HG03066 (cell line): ENCODE results near the gene FBRSL1.

ENCODE experiments used
- ATAC-seq: cut with Tn5 transposase; IDR thresholded peaks from one replicate; pipeline ENCODE4 v1.9.1; 2021; ENCODE audit warnings: low read depth; ENCODE audit not compliant: unreplicated experiment

FBRSL1 gene

DNA sequence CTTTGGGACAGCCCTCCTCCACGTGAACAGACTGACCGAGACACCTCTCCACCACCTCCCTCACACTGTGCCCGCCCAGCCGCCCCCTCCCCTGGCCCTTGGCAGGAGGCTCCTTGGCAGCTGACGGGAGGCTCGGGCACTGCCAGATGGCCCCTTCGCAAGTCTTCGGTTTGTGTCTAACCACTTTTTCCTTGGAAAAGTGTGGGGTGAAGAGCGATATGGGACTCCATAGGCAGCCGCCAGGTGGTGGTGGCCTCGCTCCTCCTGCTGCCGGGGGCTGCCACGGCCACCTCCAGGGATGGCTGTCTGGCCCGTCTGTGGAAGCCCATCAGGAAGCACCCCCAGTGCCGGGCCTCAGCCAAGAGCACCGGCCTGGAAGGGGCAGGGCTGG is 61.7 kb downstream of the FBRSL1 start:
- no peak for ATAC-seq

DNA sequence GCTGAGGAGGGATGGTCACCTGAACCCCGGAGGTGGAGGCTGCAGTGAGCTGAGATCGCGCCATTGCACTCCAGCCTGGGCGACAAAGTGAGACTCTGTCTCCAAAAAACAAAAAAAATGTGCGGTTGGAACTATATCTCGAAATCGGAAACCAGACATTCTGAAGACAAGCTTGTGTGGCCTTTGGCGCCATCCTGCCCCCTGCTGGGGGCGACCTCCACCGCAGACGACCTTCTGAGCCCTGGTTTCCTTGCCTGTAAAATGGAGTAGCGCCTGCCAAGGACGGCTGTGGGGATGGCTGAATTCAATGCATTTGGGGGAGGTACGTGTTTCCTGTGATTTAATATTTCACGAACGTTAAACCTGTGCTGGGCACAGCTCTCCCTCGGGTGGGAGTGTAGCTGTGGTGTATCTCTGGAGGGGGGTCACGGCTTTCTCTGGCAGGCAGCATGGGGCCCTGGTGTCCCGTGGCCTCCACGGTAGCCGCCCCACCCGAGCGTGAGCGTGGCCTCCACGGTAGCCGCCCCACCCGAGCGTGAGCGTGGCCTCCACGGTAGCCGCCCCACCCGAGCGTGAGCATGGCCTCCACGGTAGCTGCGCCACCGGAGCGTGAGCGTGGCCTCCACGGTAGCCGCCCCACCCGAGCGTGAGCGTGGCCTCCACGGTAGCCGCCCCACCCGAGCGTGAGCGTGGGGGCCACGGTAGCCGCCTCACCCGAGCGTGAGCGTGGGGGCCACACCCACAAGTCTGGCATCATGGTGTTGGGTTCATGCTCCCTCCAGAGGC is 65.1 kb downstream of the FBRSL1 start:
- ATAC-seq: no peak

DNA sequence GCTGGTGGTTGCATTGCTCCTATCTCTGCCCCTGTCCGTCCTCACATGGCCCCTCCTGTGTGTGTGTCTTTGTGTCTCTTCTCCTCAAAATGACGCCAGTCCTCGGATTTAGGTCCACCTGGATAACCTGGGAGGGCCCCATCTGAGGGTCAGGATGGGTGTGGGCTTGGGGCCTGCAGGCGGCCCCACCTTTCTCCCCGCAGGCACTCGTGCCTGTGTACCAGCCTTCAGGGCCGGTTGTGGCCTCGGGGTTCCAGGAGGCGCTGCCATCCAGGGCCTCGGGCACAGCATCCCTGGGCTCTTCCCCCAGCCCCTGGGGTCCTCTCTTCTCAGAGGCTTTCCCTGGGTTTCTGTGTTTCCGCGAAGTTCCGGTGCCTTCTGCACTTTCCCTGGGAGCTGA is 65.7 kb downstream of the FBRSL1 start:
- ATAC-seq: no peak

DNA sequence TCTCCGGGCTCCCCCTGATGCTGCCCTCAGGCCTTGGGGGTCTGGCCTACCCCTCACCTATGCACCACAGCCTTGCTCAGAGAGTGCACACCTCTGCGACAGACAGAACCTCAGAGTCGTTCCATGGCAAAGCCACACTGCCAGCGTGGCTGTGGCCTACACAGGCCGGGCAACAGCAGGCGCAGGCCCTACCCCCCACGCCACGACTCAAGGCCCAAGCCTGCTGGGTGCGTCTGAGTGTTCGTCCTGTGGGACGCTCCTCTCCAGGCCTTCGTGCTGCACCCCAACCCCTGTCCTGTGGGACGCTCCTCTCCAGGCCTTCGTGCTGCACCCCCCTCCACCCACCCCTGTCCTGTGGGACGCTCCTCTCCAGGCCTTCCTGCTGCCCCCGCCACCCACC is 66.3 kb downstream of the FBRSL1 start:
- no peak for ATAC-seq

DNA sequence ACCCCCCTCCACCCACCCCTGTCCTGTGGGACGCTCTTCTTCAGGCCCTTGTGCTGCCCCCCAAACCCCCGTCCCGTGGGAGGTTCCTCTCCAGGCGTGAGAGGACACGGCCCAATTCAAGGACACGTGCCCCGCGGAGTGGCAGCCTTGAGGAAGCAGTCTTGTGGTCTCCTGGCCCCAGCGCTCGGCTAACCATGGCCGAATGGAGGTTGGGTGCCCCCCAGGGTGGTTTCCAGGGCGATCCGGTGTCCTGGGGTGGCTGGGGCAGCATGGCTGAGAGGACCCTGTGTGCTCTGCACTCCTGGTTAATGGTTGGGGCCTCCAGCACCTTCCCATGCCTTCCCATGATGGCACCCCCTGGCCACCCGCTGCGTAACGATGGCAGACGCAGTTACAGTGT is 66.8 kb downstream of the FBRSL1 start:
- no peak for ATAC-seq

DNA sequence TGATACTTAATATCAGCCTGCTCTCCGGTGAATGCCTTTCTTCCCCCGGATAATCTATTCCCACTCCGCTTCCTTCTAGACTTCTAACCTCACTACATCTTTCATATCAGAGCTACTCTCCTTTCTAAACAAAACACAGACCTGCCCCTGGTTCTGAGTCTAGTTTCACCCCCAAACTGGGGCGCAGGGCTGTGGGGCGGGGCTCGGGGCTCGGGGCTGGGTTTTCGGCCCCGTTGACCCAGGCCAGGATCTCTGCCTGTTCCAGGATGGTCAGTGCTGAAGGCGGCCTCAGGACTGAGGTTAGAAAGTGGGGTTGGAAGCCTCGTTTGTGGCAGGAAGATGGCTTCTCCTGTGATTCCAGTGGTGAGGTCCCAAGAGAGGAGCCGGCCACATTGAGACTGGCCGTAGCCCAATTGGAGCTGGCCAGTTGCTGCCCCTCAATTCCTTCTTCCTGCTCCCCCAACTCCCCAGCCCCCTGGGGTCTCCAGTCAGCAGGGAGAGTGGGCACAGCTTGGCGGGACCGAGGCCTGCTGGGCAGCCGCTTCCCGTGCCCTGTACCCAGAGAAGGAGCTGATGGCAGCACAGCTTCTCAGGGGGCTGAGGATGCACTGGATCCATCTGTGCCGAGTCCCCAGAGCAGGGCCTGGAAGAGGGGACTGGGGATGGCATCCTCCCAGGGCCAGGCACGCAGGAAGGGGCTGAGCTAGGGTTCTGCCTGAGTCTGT is 67.5 kb downstream of the FBRSL1 start:
- ATAC-seq: no peak

DNA sequence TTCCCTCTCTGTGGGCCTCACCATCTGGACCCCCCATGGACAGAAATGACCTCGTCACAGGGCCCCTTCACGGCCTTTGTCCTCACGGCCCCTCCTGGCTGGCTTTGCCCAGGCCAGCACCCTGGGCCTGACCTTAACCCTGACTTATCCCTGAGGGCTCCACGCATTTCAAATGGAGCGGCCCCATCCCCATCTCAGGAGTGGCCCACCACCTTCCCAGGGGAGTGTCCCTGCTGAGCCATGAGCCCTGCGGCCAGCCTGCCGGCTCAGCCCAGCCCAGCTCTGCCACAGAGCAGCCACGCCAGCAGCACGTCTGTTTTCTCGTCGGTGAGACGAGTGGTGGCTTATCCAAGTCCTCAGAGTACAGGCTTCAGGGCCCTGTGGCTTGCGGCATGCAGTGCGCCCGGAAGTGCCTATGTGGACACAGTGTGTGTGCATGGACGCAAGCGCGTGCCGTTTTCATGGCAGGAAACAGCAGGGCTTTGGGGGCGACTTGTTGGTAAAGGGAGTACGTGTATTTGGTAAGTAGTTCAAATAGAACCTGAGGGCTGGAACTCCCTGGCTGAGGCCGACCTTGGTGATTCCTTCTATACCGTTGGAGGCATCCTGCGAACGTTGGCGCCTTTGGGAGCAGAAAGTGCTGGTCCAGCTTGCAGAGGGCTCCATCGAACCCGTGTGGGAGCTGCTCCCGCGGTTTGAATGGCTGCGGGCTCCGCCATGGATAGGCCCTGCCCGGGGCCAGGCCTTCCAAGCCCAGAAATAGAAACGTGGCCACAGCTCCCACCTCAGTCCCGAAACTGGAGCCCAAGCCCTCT is 68.3 kb downstream of the FBRSL1 start:
- ATAC-seq: no peak

DNA sequence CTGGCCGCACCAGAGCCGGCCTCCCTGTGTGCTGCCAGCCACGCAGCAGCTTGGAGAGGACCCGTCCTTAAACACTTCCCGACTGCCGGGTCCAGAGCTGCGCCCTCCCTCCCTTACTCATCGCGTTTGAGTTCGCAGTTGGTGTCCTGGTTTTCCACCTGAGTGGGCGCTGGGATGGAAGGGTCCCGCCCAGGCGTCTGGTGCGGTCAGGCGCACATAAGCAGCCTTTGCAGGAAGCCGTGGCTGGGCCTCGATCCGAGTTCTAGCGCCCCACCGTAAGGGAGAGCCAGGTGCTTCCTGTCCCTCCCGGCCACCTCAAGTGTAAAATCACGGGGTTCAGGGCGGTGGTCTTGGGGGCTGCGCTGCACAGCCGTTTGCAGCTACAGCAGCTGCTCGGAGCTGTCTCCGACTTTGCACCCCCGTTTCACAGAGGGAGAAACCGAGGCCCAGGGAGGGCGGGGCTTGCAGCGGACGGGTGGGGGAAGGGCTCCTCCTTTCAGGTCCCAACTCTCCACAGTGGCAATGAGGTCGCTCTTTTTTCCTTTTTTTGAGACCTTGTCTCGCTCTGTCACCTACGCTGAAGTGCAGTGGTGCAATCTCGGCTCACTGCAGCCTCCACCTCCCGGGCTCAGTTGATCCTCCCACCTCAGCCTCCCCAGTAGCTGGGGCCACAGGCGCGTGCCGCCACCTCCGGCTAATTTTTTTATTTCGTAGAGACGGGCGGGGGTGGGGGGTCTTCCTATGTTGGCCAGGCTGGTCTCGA is 69.1 kb downstream of the FBRSL1 start:
- ATAC-seq: no peak

DNA sequence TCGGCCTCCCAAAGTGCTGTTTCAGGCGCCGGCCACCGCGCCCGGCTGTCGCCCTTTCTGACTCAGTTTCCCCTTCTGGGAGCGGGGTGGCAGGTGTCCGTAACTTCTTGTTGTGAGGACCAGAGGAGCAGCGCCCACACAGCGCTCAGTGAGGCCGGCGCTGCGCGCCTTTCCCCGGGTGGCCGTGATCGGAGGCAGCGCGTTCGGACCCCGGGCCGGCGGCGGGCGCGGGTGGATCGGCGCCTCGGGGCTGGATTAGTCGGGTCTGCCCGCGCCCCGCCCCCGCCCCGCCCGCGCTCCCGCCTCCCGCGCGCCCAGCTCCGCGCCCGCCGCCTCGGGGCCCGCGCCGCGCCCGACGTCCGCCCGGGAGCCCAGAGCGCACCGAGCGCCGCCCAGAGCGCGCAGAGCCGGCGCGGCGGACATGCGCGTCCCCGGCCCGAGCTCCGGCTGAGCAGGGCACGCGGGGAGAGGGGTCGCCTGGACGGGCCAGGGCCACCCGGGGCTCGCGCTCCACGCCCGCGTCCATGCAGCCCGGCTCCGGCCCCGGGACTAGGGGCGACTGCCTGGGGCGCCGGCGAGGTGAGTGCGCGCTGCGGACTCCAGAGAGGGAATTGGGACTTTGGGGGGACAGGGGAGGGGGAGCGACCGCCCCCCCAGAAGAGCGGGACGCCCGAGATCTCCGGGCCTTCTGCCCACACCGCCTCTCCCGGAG is 69.9 kb downstream of the FBRSL1 start:
- ATAC-seq: no peak

DNA sequence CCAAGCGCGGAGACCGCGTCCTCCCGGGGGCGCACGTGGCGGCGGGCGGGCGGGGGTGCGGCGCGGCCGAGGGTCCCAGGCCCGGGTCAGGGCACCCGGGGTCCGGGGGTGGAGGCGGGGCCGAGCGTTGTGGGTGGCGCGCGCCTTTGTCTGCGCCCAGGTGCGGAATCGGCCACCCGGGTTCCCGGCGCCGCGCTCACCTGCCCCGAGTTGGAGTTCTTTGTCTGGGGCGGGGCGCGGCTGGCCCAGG is 70.3 kb downstream of the FBRSL1 start:
- ATAC-seq: no peak

DNA sequence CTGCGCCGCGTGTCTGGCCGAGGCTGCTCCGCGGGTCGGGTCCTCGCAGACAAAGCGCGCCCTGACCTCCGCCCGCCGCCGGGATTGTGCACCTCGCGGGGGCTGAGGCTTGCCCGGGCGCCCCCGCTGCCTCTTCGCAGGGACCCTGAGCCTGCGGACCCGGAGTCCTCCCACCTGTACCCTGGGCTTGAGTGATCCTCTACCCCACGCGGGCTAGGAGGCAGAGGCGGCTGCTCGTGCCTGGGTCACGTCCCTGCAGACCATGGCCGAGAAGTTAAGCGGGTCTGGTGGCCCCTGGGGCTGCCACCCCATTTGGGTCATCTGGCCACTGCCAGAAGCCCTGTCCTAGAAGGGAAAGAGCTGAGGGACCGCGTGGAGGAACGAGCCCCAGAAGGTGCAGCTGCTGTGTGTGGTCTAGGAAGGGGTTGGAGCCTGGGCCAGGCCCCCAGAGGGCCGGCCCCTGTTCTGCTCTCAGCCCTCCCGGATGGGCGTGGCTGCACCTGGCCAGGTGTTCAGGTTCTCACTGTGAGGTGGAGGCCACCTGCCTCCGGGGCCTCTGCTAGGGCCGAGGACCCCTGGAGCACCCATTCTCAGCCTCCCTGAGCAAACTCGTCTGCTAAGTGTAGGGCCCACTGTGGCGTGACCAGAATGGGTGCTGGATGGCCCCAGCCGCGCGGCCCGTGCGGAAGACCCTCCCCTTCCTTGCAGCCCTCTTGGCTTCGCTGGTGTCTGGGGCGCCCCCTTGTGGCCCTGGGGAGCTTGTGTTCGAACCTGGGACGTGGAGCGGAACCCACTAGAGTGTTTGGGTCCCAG is 70.9 kb downstream of the FBRSL1 start:
- ATAC-seq: no peak
